GM23248 (cell line): ENCODE measurements around the gene RRBP1.

Experiments used
- EZH2 ChIP-seq: fragments of 200-600 bp; sonication (generic); IDR thresholded peaks from 2 replicates; pipeline ENCODE4 v1.6.1; 2018; ENCODE audit warnings: antibody characterized with exemption, mild to moderate bottlenecking; ENCODE audit not compliant: insufficient read depth, poor library complexity, severe bottlenecking
- EZH2phosphoT487 ChIP-seq: fragments of 200-600 bp; sonication (generic); IDR thresholded peaks from 2 replicates; pipeline ENCODE4 v1.6.1; 2018; ENCODE audit warnings: antibody characterized with exemption, moderate library complexity, mild to moderate bottlenecking, low read depth; ENCODE audit not compliant: insufficient read depth

- no peak for TF ChIP-seq EZH2phosphoT487
- no peak for TF ChIP-seq EZH2
These were observed 9.7 kb upstream of the RRBP1 start for GRCh38 chr20:17691758-17692157.
